Measurements from ENCODE around the gene WFDC13. TPM values are rescaled to one million over a fixed set of nuclear protein-coding genes. Genes with fewer than 3 reads are reported as not detected.

The WFDC13 gene
- total and polyA plus RNA-seq, 2 donors (not counting 1 experiment from before 2014, with no cell fraction given), result not detected

GRCh38 chr20:45727044-45727443 lies 25.2 kb downstream of the WFDC13 start:
- no peak for TF ChIP-seq EZH2 (IDR thresholded peaks at IDR 0.05; ENCODE audit: borderline replicate concordance, insufficient read depth, low read depth, low read length, poor library complexity, severe bottlenecking)
- TF ChIP-seq, protein P1, sequence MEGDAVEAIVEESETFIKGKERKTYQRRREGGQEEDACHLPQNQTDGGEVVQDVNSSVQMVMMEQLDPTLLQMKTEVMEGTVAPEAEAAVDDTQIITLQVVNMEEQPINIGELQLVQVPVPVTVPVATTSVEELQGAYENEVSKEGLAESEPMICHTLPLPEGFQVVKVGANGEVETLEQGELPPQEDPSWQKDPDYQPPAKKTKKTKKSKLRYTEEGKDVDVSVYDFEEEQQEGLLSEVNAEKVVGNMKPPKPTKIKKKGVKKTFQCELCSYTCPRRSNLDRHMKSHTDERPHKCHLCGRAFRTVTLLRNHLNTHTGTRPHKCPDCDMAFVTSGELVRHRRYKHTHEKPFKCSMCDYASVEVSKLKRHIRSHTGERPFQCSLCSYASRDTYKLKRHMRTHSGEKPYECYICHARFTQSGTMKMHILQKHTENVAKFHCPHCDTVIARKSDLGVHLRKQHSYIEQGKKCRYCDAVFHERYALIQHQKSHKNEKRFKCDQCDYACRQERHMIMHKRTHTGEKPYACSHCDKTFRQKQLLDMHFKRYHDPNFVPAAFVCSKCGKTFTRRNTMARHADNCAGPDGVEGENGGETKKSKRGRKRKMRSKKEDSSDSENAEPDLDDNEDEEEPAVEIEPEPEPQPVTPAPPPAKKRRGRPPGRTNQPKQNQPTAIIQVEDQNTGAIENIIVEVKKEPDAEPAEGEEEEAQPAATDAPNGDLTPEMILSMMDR (IDR thresholded peaks at IDR 0.05), result no peak
- intact Hi-C loops (cut with micrococcal nuclease), result no loop called here
- Histone ChIP-seq H3K79me2 (ENCODE audit: control insufficient read depth, insufficient read depth, low read length) (no peaks in the 10 kb centered on the region), H3K4me1 (ENCODE audit: control insufficient read depth in 2 of 2, insufficient read depth in 2 of 2, low read length in 2 of 2) (no peaks in the 10 kb centered on the region), H3K4me2 (replicated peaks; ENCODE audit: low read depth, low read length, poor library complexity, severe bottlenecking) (no peak overlapping the region), H3K4me3 (ENCODE audit: control extremely low read depth in 1 of 5, extremely low read depth in 1 of 5, insufficient read depth in 1 of 5, low read depth in 2 of 5, low read length in 4 of 5) (no peak overlapping the region), H4K20me1 (ENCODE audit: control insufficient read depth, insufficient read depth, low read length, poor library complexity, severe bottlenecking) (no peaks in the 10 kb centered on the region), H3K9ac (ENCODE audit: low read length) (no peak overlapping the region), H3K27me3 (replicated peaks in 1 of 4; ENCODE audit: control extremely low read depth in 1 of 4, control insufficient read depth in 3 of 4, insufficient read depth in 4 of 4, low read length in 3 of 4) (peaks cover 0 to 5% (median 1%) of the 10 kb centered on the region in 4 experiments), H3K27ac (ENCODE audit: low read length in 2 of 2) (no peak overlapping the region), H3K9me3 (ENCODE audit: control extremely low read depth in 1 of 3, control insufficient read depth in 2 of 3, insufficient read depth in 1 of 3, low read length in 2 of 3) (peaks cover 0 to 12% (median 8%) of the 10 kb centered on the region in 3 donors), H2AFZ (ENCODE audit: insufficient read depth, low read depth, low read length, poor library complexity, severe bottlenecking) (no peak overlapping the region), H3K36me3 (replicated peaks in 1 of 2; ENCODE audit: control extremely low read depth in 1 of 2, control insufficient read depth in 1 of 2, extremely low read depth in 1 of 2, insufficient read depth in 2 of 2, low read length in 1 of 2) (no peaks in the 10 kb centered on the region)
- WGBS (ENCODE audit: insufficient coverage), result no CpG with 5 or more reads among the region's 2 CpGs
- ChIA-PET CTCF (no interaction called here), POLR2A (no interaction called here)
- ATAC-seq (ENCODE audit: low read depth) (no peak), DNase-seq (no peak)
- H3K27ac Mint-ChIP-seq, result no peak overlapping the region
- H3K9me3 Mint-ChIP-seq (ENCODE audit: insufficient read depth), result no peaks in the 10 kb centered on the region
- H3K4me3 Mint-ChIP-seq, result no peak overlapping the region
- H3K27me3 Mint-ChIP-seq, result peaks cover 25% of the 10 kb centered on the region
- no peaks in the 10 kb centered on the region for H3K4me1 Mint-ChIP-seq

DNA sequence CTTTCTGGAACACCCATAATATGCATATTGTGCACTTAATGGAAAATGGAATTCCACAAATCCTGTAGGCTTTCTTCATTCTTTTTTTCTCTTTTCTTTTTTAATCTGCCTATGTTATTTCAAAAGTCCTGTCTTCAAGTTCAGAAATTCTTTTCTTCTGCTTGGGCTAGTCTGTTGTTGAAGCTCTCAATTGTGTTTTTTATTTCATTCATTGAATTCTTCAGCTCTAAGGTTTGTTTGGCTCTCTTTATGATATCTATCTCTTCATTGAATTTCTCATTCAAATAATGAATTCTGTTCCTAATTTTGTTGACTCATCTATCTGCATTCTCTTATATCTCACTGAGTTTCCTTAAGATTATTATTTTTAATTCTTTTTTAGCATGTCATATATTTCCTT lies 30.4 kb downstream of the WFDC13 start:
- H3K4me3 ChIP-seq (ENCODE audit: control extremely low read depth in 1 of 5, extremely low read depth in 1 of 5, insufficient read depth in 1 of 5, low read depth in 2 of 5, low read length in 4 of 5), result no peak overlapping the region
- no peak overlapping the region for H3K27ac ChIP-seq (ENCODE audit: low read length in 2 of 2)
- Mint-ChIP-seq H3K27ac (no peak overlapping the region), H3K27me3 (peaks cover 18% of the 10 kb centered on the region), H3K9me3 (ENCODE audit: insufficient read depth) (no peaks in the 10 kb centered on the region), H3K4me3 (no peak overlapping the region), H3K4me1 (no peaks in the 10 kb centered on the region)
- POLR2A ChIA-PET, result no interaction called here
- no peak overlapping the region for H3K4me2 ChIP-seq (replicated peaks; ENCODE audit: low read depth, low read length, poor library complexity, severe bottlenecking)
- CTCF ChIA-PET, result no interaction called here
- H3K27me3 ChIP-seq (replicated peaks in 1 of 4; ENCODE audit: control extremely low read depth in 1 of 4, control insufficient read depth in 3 of 4, insufficient read depth in 4 of 4, low read length in 3 of 4), result peaks cover 0 to 10% (median 5%) of the 10 kb centered on the region in 4 experiments
- no peaks in the 10 kb centered on the region for H4K20me1 ChIP-seq (ENCODE audit: control insufficient read depth, insufficient read depth, low read length, poor library complexity, severe bottlenecking)
- no peaks in the 10 kb centered on the region for H3K36me3 ChIP-seq (replicated peaks in 1 of 2; ENCODE audit: control extremely low read depth in 1 of 2, control insufficient read depth in 1 of 2, extremely low read depth in 1 of 2, insufficient read depth in 2 of 2, low read length in 1 of 2)
- H3K4me1 ChIP-seq (ENCODE audit: control insufficient read depth in 2 of 2, insufficient read depth in 2 of 2, low read length in 2 of 2), result no peaks in the 10 kb centered on the region
- intact Hi-C loops (cut with micrococcal nuclease), result no loop called here
- no peak for ATAC-seq (ENCODE audit: low read depth)
- no peak overlapping the region for H2AFZ ChIP-seq (ENCODE audit: insufficient read depth, low read depth, low read length, poor library complexity, severe bottlenecking)
- H3K9ac ChIP-seq (ENCODE audit: low read length), result no peak overlapping the region
- peaks cover 1 to 23% (median 17%) of the 10 kb centered on the region in 3 donors for H3K9me3 ChIP-seq (ENCODE audit: control extremely low read depth in 1 of 3, control insufficient read depth in 2 of 3, insufficient read depth in 1 of 3, low read length in 2 of 3)
- H3K79me2 ChIP-seq (ENCODE audit: control insufficient read depth, insufficient read depth, low read length), result no peaks in the 10 kb centered on the region
- DNase-seq, result no peak
- TF ChIP-seq, protein P1 (IDR thresholded peaks at IDR 0.05), result no peak
- TF ChIP-seq EZH2 (IDR thresholded peaks at IDR 0.05; ENCODE audit: borderline replicate concordance, insufficient read depth, low read depth, low read length, poor library complexity, severe bottlenecking), result no peak

Data from B cell (primary cell).